Glomerular endothelial cell (primary cell): ENCODE results near the gene HYCC2. TPM values are rescaled to one million over a fixed set of nuclear protein-coding genes. Genes with fewer than 3 reads are reported as not detected.

Source experiments
- total RNA-seq: library from RNA; depleted of rRNA; stranded (reverse); fragments of >200 nt; gene quantifications from 2 replicates; pipeline ENCODE4 v1.2.3, GENCODE V29; 2015

The HYCC2 gene
- total RNA-seq, 1 donor from 2014 or later, result 11.0 TPM

Other genes starting within 250 kb of the HYCC2 start
- gene CLK1, start 207.0 kb downstream of the HYCC2 start, total RNA-seq, result 41.5 and 54.4 TPM in 2 replicates
- gene PPIL3, start 182.6 kb downstream of the HYCC2 start, total RNA-seq, result 29.0 and 32.5 TPM in 2 replicates
- 12.1 and 13.5 TPM in 2 replicates for gene NIF3L1, start 182.3 kb downstream of the HYCC2 start, total RNA-seq
- gene ORC2, start 108.0 kb downstream of the HYCC2 start, total RNA-seq, result 11.1 and 13.7 TPM in 2 replicates
- 73.9 and 92.0 TPM in 2 replicates for gene NDUFB3, start 330 bp upstream of the HYCC2 start, total RNA-seq
- 183 and 240 TPM in 2 replicates for gene CFLAR, start 44.5 kb upstream of the HYCC2 start, total RNA-seq
- 32.3 and 42.1 TPM in 2 replicates for gene CASP10, start 111.5 kb upstream of the HYCC2 start, total RNA-seq
- 11.6 and 16.9 TPM in 2 replicates for gene CASP8, start 188.9 kb upstream of the HYCC2 start, total RNA-seq